Jurkat, Clone E6-1 (cell line): ENCODE results near the gene POLR2C.

Source experiments
- DNase-seq: peaks from one replicate; pipeline ENCODE4 v3.0.0-alpha.2; 2011; ENCODE audit warnings: low read depth, low spot score
- H3K4me3 ChIP-seq: 2 replicates; pipeline ENCODE4 v1.5.1; 2011; ENCODE audit warnings: mild to moderate bottlenecking, low read length, control low read depth, moderate library complexity

Gene POLR2C

DNA sequence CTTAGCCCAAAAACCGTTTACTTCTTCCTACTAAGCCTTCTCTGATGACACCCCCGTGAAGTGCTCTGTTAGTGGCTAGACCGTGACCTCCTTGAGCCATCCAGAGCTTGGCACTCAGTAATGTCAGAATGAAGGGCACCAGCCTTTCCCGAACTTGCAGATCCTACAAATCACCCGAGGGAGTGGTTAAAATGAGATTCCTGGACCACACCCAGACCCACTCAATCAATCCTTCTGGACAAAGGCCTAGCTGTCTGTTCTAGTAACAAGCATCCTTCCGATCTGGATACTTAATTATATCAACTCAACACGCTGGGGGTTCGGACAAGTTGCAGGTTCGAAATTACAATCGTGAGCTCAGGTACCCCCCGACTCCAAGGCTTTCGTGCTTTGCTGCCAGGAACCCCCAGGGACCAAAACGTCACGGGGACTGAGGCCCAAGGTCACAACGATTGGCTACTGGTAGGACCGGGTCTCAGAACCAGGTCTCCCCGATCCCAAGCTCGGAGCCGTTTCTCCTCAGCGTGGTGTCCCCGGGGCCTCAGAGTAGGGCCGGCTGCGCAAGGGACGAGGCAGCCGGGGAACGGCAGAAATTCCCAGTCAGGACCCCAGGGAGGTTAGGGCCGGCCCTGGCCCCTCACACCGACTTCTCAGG is 15.8 kb upstream of the POLR2C start:
- DNase-seq = no peak
- peak overlapping the region; percentile 96 for H3K4me3 ChIP-seq

DNA sequence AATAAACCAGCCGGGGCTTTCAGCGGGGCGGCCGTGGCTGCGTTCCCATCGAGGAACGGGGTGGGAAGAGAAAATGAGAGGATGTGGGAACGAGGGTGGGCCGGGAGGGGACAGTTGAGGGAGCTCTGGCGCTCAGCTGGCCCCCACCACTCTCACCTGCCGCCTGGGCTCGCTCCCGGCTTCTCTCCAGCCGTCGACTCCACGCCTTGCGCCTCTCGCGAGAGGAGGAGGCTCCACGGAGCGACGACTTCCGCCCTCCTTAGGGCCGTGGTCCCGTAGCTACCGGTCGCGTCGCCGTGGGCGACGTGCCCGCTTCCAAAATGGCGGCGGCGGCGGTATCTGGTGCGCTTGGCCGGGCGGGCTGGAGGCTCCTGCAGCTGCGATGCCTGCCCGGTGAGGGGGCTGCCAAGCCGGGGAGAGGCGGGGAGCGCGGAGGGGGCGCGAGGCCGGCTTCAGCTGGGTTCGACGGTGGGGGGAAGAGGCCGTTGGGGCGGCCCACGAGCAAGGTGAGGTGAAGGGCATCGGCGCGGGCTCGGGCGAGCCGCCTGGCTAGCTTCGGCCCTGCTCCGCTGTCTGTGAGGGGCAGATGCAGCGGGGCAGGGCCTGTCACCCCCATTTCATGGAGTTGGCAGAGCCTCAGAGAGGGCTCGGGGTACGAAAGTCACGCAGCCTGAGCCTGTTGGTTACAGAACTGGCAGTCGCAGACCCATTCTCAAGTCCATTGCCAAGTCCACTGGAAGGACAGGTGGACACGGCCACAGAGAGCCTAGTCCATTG is 15.1 kb upstream of the POLR2C start, which contains the start of the genes CIAPIN1 and COQ9:
TSS of gene CIAPIN1 (minus strand) at position 200 of the 777 bp plus-strand sequence. CDS start 6,457 bp downstream, outside the sequence.
TSS of gene COQ9 (plus strand) at position 294 of the 777 bp plus-strand sequence. CDS start at position 321, 27 bp downstream.
- H3K4me3 ChIP-seq = peak within 1 kb of the TSS; percentile 96
- peak; percentile 87 for DNase-seq

DNA sequence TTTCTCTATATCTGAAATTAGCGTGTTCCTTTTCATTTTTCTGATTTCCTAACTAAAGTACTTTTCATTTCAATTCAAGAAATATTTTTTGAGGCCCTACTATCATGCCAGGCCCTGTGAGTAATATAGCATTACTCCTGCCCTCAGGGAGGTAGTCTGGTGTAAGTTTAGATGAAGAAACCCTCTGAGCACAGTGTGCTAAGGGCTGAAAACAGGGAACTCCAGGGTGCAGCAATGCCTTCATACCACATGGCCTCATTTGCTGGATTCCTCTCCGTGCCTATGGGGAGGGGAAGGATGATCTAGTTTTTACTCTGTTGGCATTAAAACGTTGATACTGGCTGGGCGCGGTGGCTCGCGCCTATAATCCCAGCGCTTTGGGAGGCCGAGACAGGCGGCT is 10.5 kb upstream of the POLR2C start:
- H3K4me3 ChIP-seq = no peak overlapping the region

DNA sequence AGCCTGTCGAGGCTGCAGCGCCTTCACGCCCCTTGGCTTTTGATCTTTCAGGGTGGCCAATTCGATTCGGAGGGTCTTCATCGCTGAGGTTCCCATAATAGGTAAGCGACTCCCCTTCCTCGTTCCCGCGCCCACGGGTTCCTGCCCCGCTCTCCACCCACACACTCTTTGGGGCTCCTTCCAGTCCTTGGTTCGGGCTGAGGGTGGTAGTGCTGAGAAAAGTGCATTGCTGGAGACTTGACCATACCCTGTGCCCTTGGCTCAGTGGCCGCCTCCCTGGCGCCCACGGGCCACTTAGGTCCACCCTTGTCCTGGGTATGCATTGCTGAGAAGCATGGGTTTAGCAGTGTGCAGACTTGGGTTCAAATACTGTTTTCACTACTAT is 491 bp downstream of the POLR2C start:
- DNase-seq = no peak
- peak overlapping the region; percentile 88 for H3K4me3 ChIP-seq

More for the DNA sequence above, 10.5 kb upstream of the POLR2C start:
- DNase-seq = no peak

DNA sequence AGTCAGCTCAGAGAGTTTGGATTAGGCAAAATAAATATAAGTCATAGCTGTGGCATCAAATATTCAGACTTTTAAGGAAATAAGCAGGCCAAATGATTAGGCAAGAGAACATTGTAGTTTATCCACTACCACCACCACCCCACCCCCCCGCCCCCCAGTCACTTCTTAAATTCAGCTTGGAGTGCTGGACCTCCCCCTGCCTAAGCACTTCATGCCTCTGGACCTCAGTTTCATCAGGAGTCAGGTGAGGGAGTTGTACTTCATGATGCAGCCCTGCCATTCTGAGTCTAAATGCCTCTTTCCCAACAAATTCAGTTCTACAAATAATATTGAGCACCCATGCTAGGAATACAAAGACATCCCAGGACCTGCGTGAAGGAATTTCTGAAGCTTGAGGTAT is 2.0 kb downstream of the POLR2C start:
- no peak for DNase-seq
- no peak overlapping the region for H3K4me3 ChIP-seq

DNA sequence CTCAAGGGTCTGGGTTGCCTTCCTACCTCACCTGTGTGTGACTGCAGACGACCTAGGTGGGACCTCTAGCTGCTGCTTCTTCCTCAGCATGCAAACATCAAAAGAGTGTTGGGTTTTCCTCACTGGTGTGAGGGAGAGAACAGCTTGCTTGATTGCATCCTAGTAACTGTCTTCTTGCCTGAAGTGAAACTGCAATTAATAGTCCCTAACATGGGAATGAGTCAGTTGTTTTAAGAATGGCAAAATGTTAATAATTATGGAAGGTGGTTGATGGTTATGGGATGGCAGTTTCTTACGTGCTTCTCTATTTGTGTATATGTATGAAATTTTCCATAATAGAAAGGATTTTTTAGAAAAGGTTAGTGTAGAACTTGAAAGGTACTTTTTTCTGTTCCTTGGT is 5.9 kb downstream of the POLR2C start:
- no peak overlapping the region for H3K4me3 ChIP-seq
- no peak for DNase-seq

DNA sequence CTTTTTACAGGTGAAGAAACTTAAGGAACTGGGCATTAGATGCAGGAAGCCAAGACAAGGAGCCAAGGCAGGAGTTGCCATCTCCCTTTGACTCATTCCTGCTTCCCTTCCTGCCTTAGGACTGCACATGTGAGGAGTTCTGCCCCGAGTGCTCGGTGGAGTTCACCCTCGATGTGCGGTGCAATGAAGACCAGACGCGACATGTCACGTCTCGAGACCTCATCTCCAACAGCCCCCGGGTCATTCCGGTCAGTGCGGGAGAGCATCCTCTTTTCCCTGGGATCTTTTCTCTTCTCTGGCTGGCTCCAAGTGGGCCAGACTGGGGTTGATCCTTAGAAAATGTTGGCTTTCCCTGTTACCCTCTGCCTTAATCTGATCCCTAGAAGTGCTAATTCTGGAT is 6.6 kb downstream of the POLR2C start:
- H3K4me3 ChIP-seq = no peak overlapping the region
- DNase-seq = no peak

DNA sequence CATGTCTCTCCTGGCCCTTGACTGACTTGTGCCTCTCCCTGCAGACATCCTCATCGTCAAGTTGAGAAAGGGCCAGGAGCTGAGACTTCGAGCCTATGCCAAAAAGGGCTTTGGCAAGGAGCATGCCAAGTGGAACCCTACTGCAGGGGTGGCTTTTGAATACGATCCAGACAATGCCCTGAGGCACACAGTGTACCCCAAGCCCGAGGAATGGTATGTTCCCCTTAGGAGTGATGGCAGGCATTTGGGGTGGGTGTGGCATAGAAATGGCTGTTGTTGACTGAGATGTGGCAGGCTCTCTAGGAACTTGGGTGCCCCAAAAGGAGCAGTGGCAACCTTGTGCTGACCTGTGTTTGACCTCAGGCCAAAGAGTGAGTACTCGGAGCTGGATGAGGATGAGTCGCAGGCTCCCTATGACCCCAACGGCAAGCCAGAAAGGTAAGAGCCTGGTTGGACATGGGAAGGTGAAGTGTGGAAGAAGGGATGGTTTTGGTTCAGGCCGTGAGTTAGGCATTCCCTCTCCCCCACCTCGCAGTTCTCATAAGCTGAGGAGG is 7.5 kb downstream of the POLR2C start:
- no peak for DNase-seq
- H3K4me3 ChIP-seq = no peak overlapping the region

DNA sequence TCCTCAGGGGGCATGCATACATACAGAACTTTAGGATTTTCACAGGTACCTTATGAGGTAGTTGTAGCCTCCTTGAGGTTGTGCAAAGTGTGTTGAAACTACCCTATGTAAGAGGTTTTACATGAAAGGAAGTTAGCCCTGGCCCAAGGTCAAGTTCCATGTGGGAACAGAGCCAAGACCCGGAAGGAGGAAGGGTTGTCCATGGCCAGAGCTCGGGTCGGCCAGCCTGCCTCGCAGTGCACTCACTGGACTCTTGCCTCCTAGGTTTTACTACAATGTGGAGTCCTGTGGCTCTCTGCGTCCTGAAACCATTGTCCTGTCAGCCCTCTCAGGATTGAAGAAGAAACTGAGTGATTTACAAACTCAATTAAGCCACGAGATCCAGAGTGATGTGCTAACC is 8.2 kb downstream of the POLR2C start:
- DNase-seq = no peak

DNA sequence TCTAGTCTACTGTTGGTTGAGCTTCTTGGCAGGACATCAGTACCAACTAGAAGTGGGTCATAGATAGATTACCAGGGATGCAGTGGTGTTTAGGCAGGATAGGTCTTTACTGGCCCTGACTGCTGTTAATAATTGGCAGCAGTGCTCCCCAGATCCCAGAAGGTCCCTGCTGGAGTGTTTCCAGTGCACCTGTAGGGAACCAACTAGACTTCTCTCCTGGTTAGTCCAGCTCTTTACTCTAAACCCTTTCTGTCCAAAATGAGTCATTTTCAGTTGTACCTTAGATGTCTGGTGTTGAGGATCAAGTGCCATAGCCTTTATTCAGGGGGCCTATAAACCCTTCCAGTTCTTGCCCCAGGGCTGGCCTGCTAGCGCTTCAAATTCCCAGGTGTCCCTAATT is 8.7 kb downstream of the POLR2C start:
- DNase-seq = no peak
- H3K4me3 ChIP-seq = no peak overlapping the region

More for the DNA sequence above, 8.2 kb downstream of the POLR2C start:
- no peak overlapping the region for H3K4me3 ChIP-seq

DNA sequence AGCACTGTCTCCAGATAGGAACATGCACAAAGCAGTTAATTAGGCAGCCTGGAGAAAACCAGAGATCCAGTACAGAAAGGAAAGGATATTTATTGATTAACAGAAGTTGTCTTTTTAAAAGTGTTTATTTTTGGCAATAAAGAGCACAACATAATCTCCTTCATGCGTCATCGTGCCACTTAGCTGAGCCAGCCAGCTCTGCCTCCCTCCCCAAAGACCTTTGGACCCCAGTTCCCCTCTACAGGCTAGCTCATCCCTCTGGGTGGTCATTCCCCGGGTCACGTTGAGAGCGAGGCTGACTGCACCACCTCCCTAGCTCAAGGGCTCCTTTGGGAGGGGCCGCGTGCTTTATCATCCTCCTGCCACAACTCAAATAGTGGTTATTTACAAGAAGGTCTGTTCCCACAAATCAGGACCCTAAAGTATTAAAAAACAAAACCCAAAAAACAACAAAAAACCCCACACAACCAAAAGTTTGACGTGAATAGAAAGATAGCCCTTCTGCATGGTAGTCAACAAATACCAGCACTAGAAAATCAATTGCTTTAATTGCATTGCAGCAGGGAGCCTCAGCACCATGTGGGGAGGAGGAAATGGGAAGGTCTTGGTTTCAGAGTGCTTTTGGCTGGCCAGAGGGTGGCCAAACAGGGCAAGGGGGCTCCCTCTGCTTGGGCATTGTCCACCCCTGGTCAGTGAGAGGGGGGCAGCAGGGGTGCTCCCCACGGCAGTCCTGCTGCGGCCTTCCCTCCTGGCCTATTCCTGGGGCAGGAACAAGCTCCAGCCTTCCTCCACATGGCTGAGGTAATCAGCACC is 9.6 kb downstream of the POLR2C start:
- no peak overlapping the region for H3K4me3 ChIP-seq
- DNase-seq = no peak

DNA sequence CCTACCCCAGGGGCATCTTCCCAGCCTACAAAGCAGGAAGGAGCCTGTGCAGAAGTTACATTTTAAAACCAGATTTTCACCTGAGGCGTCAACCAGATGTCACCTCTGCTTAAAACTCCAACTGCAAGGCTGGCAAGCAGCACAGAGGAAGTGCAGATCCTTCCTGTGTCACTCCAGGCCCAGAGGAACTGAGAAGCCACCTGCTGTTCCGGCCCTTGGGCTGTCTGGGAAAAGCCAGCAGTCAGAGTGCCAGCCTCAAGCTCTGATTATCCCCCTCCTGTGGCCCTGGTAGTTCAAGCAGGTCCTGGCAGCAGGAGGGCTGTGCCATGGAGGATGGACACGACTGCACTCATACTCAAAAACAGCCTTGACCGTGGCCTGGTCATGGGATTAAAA is 10.2 kb downstream of the POLR2C start:
- H3K4me3 ChIP-seq = no peak overlapping the region
- no peak for DNase-seq

DNA sequence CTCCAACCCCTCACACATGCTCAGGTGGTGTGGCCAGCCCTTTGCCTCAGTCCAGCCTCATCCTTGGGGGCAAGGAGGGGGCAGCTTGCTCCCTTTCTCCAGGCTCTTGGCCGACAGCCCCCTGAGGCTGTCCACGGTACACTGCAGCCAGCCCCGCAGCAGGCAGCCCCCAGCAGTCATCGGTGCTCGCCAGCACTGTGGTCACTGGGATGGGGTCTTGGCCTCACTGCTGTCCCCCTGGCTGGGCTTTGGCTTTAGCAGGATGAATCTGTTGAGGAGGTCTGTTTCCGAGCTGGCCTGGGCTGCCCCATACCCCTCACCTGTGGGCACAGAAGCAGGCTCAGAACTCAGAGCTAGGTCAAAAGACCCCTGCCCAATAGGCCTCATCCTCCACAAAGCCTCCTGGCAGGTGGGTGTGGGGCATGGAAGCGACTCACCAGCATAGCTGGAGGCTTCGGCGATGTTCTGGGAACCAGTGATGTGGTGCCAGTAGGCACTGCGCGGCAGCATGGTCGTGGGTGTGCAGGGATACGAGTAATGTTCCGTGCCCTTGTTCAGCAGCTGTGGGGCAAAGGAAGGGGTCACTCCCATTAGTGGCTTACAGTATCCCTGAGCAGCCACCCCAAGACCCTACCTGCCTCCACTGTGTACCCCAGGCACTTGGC is 10.8 kb downstream of the POLR2C start:
- DNase-seq = no peak
- H3K4me3 ChIP-seq = no peak overlapping the region

DNA sequence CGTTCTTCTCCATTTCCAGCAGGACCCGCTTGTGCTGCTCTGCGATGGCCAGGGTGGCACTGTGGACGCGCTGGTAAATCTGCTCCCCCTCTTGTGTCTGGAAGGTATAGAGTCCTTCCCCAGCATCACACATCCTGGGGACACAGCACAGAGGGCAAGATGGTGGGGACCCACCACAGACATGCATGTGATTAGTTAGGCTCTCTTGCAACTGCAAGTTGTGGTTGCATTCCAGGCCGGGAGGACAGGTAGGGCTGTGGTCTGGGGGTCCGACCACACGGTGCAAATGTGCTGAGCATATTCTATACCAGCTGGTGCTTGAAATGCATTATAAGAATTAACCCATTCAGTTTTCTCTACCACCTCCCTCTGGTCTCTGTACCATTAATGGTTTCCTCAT is 11.4 kb downstream of the POLR2C start:
- no peak for DNase-seq
- H3K4me3 ChIP-seq = no peak overlapping the region

DNA sequence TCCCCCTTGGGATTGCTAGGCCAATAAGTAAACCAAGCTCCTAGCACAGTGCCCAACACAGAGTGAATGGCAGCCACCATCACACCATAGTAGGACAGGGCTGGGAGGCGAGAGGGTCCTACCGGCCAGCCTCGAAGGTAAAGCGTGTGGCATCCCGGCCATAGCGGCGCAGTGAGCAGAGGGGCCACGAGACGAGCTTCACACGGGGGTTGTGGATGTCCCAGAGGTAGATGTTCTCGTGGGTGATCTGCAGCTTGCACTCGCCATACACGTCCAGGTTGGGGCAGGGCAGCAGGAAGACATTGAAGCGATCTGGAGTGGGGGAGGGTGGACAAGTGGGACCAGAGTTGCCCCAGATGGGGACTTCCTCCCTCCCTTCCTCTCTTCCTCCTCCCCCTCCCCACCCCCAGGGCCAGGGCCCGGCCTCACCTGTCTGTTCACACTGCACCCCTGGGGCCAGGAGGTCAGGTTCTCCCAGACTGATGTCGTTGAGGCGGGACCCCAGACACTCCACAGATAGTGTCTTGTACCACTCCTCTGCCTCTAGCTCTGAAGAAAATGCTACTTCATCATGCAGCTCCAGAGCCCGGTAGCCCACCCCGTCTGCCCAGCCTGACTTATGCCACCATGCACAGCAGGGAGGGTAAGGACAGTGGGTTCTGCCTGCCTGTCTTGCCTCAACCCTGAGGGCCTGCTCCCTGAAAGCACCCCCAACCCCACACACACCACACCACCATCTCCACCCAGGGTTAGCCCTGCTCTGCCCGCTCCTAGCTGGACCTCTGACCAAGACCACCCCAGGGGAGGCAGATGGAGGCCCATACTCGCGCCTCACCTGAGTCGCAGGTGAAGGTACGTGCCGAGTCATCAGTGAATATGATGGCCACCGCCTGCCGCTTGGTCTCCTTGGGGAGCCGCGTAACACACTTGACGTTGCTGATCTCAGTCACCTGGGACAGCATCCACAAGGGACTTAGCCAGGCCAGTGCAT is 12.5 kb downstream of the POLR2C start:
- DNase-seq = no peak
- H3K4me3 ChIP-seq = no peak overlapping the region

DNA sequence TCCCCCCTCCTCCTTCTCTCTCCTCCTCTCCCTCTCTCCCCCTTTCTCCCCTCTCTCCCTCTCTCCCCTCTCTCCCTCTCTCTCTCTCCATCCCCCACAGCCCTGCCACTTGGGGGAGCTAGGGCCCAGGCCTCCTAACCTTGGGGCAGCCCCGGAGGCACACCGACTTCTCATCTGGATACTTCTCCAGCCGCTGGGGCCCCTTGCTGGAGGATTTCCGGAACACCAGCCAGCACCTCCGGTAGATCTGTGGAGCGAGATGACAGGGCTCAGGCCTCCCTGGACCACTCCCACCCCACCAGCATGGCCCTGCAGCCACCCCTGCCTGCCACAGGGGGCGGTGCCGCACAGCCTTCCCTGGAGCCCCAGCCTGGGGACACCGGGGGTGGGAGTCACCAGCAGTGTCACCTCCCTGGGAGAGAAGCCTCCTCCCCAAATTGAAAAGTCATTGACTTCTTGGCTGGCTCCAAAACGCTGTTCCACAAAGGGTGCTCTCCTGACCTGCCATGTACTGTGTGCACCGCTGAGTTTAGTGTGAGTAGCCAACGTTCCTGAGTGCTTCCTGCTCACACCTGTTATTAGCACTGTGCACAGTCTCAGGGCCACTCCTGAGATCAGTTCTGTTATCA is 13.3 kb downstream of the POLR2C start:
- DNase-seq = peak; percentile 59
- H3K4me3 ChIP-seq = no peak overlapping the region; the same call in 1 of the 2 replicates
